ENCODE data around the gene HIGD1A. TPM values are rescaled to one million over a fixed set of nuclear protein-coding genes. Genes with fewer than 3 reads are reported as not detected.

The HIGD1A gene
- total RNA-seq, 1 donor from 2014 or later: 377 TPM

- H3K36me3 ChIP-seq: no peaks in the 10 kb centered on the region
- DNase-seq: no peak
- intact Hi-C loops (cut with micrococcal nuclease): no loop called here
- TF ChIP-seq CTCF (IDR thresholded peaks at IDR 0.05; ENCODE audit: borderline replicate concordance): no peak
- H3K27ac ChIP-seq (replicated peaks): no peak overlapping the region
- H3K27me3 ChIP-seq (ENCODE audit: low read depth): no peaks in the 10 kb centered on the region
- H3K4me3 ChIP-seq: no peak overlapping the region
- H3K9me3 ChIP-seq (replicated peaks): no peaks in the 10 kb centered on the region
- H3K4me1 ChIP-seq: no peaks in the 10 kb centered on the region
Observed at GRCh38 chr3:42764115-42764514, 40.2 kb downstream of the HIGD1A start.

- Histone ChIP-seq H3K36me3 (no peaks in the 10 kb centered on the region), H3K27me3 (ENCODE audit: low read depth) (no peaks in the 10 kb centered on the region), H3K4me3 (no peak overlapping the region), H3K9me3 (replicated peaks) (no peaks in the 10 kb centered on the region), H3K4me1 (no peaks in the 10 kb centered on the region), H3K27ac (replicated peaks) (no peak overlapping the region)
- intact Hi-C loops (cut with micrococcal nuclease): no loop called here
- no peak for TF ChIP-seq CTCF (IDR thresholded peaks at IDR 0.05; ENCODE audit: borderline replicate concordance)
- no peak for DNase-seq
Observed at GRCh38 chr3:42763021-42763420, 41.3 kb downstream of the HIGD1A start.

GRCh38 chr3:42762046-42762724 is 42.1 kb downstream of the HIGD1A start:
- Histone ChIP-seq H3K27me3 (ENCODE audit: low read depth) (no peaks in the 10 kb centered on the region), H3K4me1 (no peaks in the 10 kb centered on the region), H3K27ac (replicated peaks) (no peak overlapping the region), H3K9me3 (replicated peaks) (no peaks in the 10 kb centered on the region), H3K4me3 (no peak overlapping the region), H3K36me3 (no peaks in the 10 kb centered on the region)
- DNase-seq: no peak
- intact Hi-C loops (cut with micrococcal nuclease): no loop called here
- TF ChIP-seq CTCF (IDR thresholded peaks at IDR 0.05; ENCODE audit: borderline replicate concordance): no peak

- intact Hi-C loops (cut with micrococcal nuclease): loop anchor here (10.0 kb wide), 1 partner anchor 173 kb away; the partner anchor contains the start of gene SEC22C
- Histone ChIP-seq H3K4me1 (no peaks in the 10 kb centered on the region), H3K36me3 (no peaks in the 10 kb centered on the region), H3K27ac (replicated peaks) (no peak overlapping the region), H3K9me3 (replicated peaks) (no peaks in the 10 kb centered on the region), H3K27me3 (ENCODE audit: low read depth) (no peaks in the 10 kb centered on the region), H3K4me3 (no peak overlapping the region)
- DNase-seq: no peak
- TF ChIP-seq CTCF (IDR thresholded peaks at IDR 0.05; ENCODE audit: borderline replicate concordance): no peak
Observed at GRCh38 chr3:42758126-42758525, 46.2 kb downstream of the HIGD1A start.

GRCh38 chr3:42756681-42757213 is 47.5 kb downstream of the HIGD1A start:
- TF ChIP-seq CTCF (IDR thresholded peaks at IDR 0.05; ENCODE audit: borderline replicate concordance): no peak
- no peak overlapping the region for H3K4me3 ChIP-seq
- H3K4me1 ChIP-seq: no peaks in the 10 kb centered on the region
- no peaks in the 10 kb centered on the region for H3K36me3 ChIP-seq
- H3K9me3 ChIP-seq (replicated peaks): no peaks in the 10 kb centered on the region
- intact Hi-C loops (cut with micrococcal nuclease): loop anchor here (10.0 kb wide), 1 partner anchor 172 kb away; the partner anchor contains the start of gene SEC22C
- no peak for DNase-seq
- H3K27me3 ChIP-seq (ENCODE audit: low read depth): no peaks in the 10 kb centered on the region
- no peak overlapping the region for H3K27ac ChIP-seq (replicated peaks)

Data from left ventricle myocardium inferior (tissue), 1 donor.